ENCODE results near the gene PUM1. TPM values are rescaled to one million over a fixed set of nuclear protein-coding genes. Genes with fewer than 3 reads are reported as not detected.

PUM1 gene
- total RNA-seq, 1 donor = 61.1 TPM

DNA sequence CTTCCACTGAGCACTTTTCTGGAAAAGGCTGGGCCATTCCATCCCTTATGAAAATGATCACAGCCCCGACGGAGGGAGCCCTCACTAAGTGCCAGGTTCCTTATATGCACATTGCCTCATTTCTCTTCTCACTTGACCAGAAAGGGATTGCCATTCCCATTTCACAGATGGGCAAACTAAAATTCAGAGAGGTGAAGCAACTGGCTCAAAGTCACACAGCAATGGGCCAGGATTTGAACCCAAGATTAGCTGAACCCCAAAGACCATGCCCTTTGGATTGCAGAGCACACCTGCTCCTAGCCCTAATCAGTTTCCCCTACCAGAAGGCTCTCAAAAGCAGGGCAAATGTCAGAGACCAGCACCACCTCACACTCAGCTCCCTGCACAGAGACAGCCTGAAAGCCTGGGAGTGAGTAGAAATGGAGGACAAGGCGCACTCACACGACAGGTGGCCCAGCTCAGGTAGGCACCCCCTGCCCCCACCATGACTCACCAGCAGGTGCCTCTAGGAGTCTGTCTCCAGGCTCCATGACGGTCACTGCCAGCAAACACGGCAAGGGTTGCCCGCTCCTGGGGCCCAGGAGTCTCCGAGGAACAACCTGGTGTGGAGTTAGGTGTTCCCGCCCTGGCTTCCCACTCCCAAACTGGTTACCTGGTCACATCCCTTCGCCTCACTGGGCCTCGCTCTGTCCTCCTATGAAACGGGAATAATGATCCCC, 178.6 kb downstream of the PUM1 start:
- no peak for TF ChIP-seq CTCF (IDR thresholded peaks at IDR 0.05; ENCODE audit: insufficient read depth, low read length)
- no peak overlapping the region for H3K4me3 ChIP-seq (ENCODE audit: low read depth, low read length)
- DNase-seq (ENCODE audit: low read depth) = no peak

- DNase-seq (ENCODE audit: low read depth) = no peak
- no peak overlapping the region for H3K4me3 ChIP-seq (ENCODE audit: low read depth, low read length)
- TF ChIP-seq CTCF (IDR thresholded peaks at IDR 0.05; ENCODE audit: insufficient read depth, low read length) = no peak
These were observed 179.7 kb downstream of the PUM1 start for GRCh38 chr1:30885570-30886522.

GRCh38 chr1:30884723-30885122, 180.8 kb downstream of the PUM1 start:
- H3K4me3 ChIP-seq (ENCODE audit: low read depth, low read length) = no peak overlapping the region
- TF ChIP-seq CTCF (IDR thresholded peaks at IDR 0.05; ENCODE audit: insufficient read depth, low read length) = no peak
- no peak for DNase-seq (ENCODE audit: low read depth)

- DNase-seq (ENCODE audit: low read depth) = no peak
- no peak for TF ChIP-seq CTCF (IDR thresholded peaks at IDR 0.05; ENCODE audit: insufficient read depth, low read length)
- no peak overlapping the region for H3K4me3 ChIP-seq (ENCODE audit: low read depth, low read length)
These were observed 181.9 kb downstream of the PUM1 start for GRCh38 chr1:30883389-30884172.

DNA sequence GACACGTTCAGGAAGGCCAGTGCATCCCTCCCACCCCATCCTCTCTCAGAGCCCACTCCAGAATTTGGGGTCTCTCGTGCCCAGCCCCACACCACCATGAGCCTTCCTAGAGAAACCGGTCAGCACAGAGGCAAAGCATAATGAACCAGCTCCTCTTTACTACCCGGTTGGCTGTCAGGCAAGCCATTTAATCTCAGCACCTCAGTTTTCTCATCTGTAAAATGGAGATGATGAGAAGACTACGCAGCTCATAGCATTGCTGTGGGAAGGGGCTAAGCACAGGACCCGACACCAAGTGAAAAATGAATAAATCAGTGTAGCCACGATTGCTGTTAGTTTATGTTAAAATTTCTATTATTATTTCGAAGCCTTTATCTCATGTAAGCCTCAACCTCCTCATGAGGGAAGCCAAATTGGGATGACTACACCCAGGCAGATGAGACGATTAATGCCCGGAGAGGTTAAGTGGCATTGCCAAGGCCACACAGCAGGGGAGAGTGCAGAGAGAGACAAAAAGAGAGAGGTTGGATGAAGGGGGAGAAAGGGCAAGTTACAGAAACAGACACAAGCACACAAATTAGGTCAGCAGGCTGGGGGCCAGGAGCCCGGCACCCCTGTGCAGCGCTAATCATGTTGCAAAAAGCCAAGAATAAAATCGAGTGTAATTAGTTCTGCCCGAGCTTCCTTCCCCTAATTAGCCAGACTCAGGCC, 182.7 kb downstream of the PUM1 start:
- no peak for DNase-seq (ENCODE audit: low read depth)
- H3K4me3 ChIP-seq (ENCODE audit: low read depth, low read length) = no peak overlapping the region
- no peak for TF ChIP-seq CTCF (IDR thresholded peaks at IDR 0.05; ENCODE audit: insufficient read depth, low read length)

Small RNA genes lying within 50 kb of the gene (small RNA-seq; reads per million reads assigned to genes)
- gene AL356320.1 (not detected), gene RN7SL371P (not detected)

Other genes with a start within 250 kb of the PUM1 start
- gene SDC3, start 157.0 kb downstream of the PUM1 start, total RNA-seq (ENCODE audit: low replicate concordance) = 26.8 and 47.5 TPM in 2 replicates
- gene NKAIN1, start 174.2 kb upstream of the PUM1 start, total RNA-seq (ENCODE audit: low replicate concordance) = 0.36 TPM in 1 of 2 replicates, not detected in the other
- 50.3 and 112 TPM in 2 replicates for gene SNRNP40, start 231.1 kb upstream of the PUM1 start, total RNA-seq (ENCODE audit: low replicate concordance)
- 11.4 and 39.9 TPM in 2 replicates for gene ZCCHC17, start 231.3 kb upstream of the PUM1 start, total RNA-seq (ENCODE audit: low replicate concordance)